Osteocyte (in vitro differentiated cells): ENCODE measurements around the gene RPS6KA5. TPM values are rescaled to one million over a fixed set of nuclear protein-coding genes. Genes with fewer than 3 reads are reported as not detected.

Experiments used
- DNase-seq: peaks from one replicate; pipeline ENCODE4 v3.0.0; 2021; ENCODE audit warnings: mixed read lengths; ENCODE audit not compliant: unreplicated experiment; ENCODE audit errors: extremely low spot score
- H3K27ac Mint-ChIP-seq: one replicate; pipeline ENCODE4 v1.8.0; 2021; ENCODE audit warnings: mild to moderate bottlenecking, mixed read lengths; ENCODE audit not compliant: unreplicated experiment
- H3K27me3 Mint-ChIP-seq: one replicate; pipeline ENCODE4 v1.8.0; 2021; ENCODE audit warnings: mixed read lengths; ENCODE audit not compliant: unreplicated experiment
- H3K36me3 Mint-ChIP-seq: one replicate; pipeline ENCODE4 v1.8.0; 2021; ENCODE audit warnings: mixed read lengths; ENCODE audit not compliant: unreplicated experiment
- H3K4me1 Mint-ChIP-seq: one replicate; pipeline ENCODE4 v1.8.0; 2021; ENCODE audit warnings: mixed read lengths; ENCODE audit not compliant: unreplicated experiment
- H3K4me3 Mint-ChIP-seq: one replicate; pipeline ENCODE4 v1.8.0; 2021; ENCODE audit warnings: mild to moderate bottlenecking, moderate library complexity, mixed read lengths; ENCODE audit not compliant: unreplicated experiment
- H3K9me3 Mint-ChIP-seq: one replicate; pipeline ENCODE4 v1.8.0; 2021; ENCODE audit warnings: mixed read lengths; ENCODE audit not compliant: unreplicated experiment
- CTCF ChIP-seq: fragments of 200-600 bp; sonication (generic); IDR thresholded peaks from 2 replicates; pipeline ENCODE4 v1.5.0; 2021; ENCODE audit warnings: antibody characterized with exemption, mild to moderate bottlenecking, moderate library complexity
- total RNA-seq: library from RNA; stranded (reverse); gene quantifications from 2 replicates; pipeline ENCODE4 v1.2.1, GENCODE V29; 2021

Gene RPS6KA5
- total RNA-seq, 1 donor from 2014 or later = 3.4 TPM

- H3K36me3 Mint-ChIP-seq = no peaks in the 10 kb centered on the region
- peak overlapping the region; percentile 38 for H3K4me3 Mint-ChIP-seq
- peaks cover 15% of the 10 kb centered on the region for H3K4me1 Mint-ChIP-seq
- no peaks in the 10 kb centered on the region for H3K9me3 Mint-ChIP-seq
- H3K27ac Mint-ChIP-seq = no peak overlapping the region
- peak; percentile 14 for TF ChIP-seq CTCF
- no peaks in the 10 kb centered on the region for H3K27me3 Mint-ChIP-seq
- DNase-seq = no peak
Observed at GRCh38 chr14:90816681-90817436, 243.6 kb downstream of the RPS6KA5 start.

- H3K27me3 Mint-ChIP-seq = no peaks in the 10 kb centered on the region
- no peaks in the 10 kb centered on the region for H3K36me3 Mint-ChIP-seq
- H3K27ac Mint-ChIP-seq = peak within 1 kb of the TSS; percentile 28
- no peak for DNase-seq
- peak within 1 kb of the TSS; percentile 81 for H3K4me3 Mint-ChIP-seq
- H3K4me1 Mint-ChIP-seq = peaks cover 15% of the 10 kb centered on the region
- H3K9me3 Mint-ChIP-seq = no peaks in the 10 kb centered on the region
- TF ChIP-seq CTCF = peak; percentile 36
Observed at GRCh38 chr14:90815822-90816662, 244.4 kb downstream of the RPS6KA5 start, which contains the start of gene TTC7B. TSS of gene TTC7B (minus strand) at chr14:90816430. CDS start at chr14:90816295, 135 bp downstream.

GRCh38 chr14:90815572-90815821 is 244.9 kb downstream of the RPS6KA5 start:
- no peak for DNase-seq
- H3K9me3 Mint-ChIP-seq = no peaks in the 10 kb centered on the region
- no peaks in the 10 kb centered on the region for H3K36me3 Mint-ChIP-seq
- no peak for TF ChIP-seq CTCF
- H3K4me1 Mint-ChIP-seq = peaks cover 15% of the 10 kb centered on the region
- H3K27me3 Mint-ChIP-seq = no peaks in the 10 kb centered on the region
- peak overlapping the region; percentile 28 for H3K27ac Mint-ChIP-seq
- peak overlapping the region; percentile 81 for H3K4me3 Mint-ChIP-seq

- no peak for DNase-seq
- H3K27me3 Mint-ChIP-seq = no peaks in the 10 kb centered on the region
Observed at GRCh38 chr14:90814806-90815571, 245.5 kb downstream of the RPS6KA5 start.

More at GRCh38 chr14:90814806-90815571, 245.5 kb downstream of the RPS6KA5 start:
- H3K36me3 Mint-ChIP-seq = no peaks in the 10 kb centered on the region
- no peak for TF ChIP-seq CTCF
- H3K4me1 Mint-ChIP-seq = peaks cover 15% of the 10 kb centered on the region
- peak overlapping the region; percentile 81 for H3K4me3 Mint-ChIP-seq
- no peaks in the 10 kb centered on the region for H3K9me3 Mint-ChIP-seq
- peak overlapping the region; percentile 28 for H3K27ac Mint-ChIP-seq
